Hematopoietic multipotent progenitor cell (in vitro differentiated cells): Measurements from ENCODE around the gene ABCC10. TPM values are rescaled to one million over a fixed set of nuclear protein-coding genes. Genes with fewer than 3 reads are reported as not detected.
A peak's percentile ranks its signal among the peaks of the same experiment; 100 is the strongest.
"Not testable (repeated sequence)": the region's sequence is repeated elsewhere in the genome, so short reads cannot be mapped to it uniquely, and the experiment has no call there.

ENCODE experiments used
- DNase-seq, 3 donors: peaks; one replicate each; pipeline ENCODE4 v3.0.0-alpha.2; 2011 to 2015; ENCODE audit warnings: low read depth in 2 of 3, low spot score in 2 of 3
- total RNA-seq: library from RNA; depleted of rRNA; stranded (reverse); fragments of >200 nt; gene quantifications from one replicate; pipeline ENCODE4 v1.2.3, GENCODE V29; 2012

ABCC10 gene
- total RNA-seq, 1 donor, result 25.9 TPM

GRCh38 chr6:43436577-43437282 lies 9.4 kb downstream of the ABCC10 start:
- DNase-seq, result no peak

GRCh38 chr6:43437700-43438099 lies 10.4 kb downstream of the ABCC10 start:
- no peak for DNase-seq

- no peak for DNase-seq
These were observed 15.6 kb downstream of the ABCC10 start for GRCh38 chr6:43442935-43443334.

- no peak for DNase-seq
These were observed 16.7 kb downstream of the ABCC10 start for GRCh38 chr6:43444036-43444435.

GRCh38 chr6:43444582-43444981 lies 17.2 kb downstream of the ABCC10 start:
- DNase-seq, result no peak

- DNase-seq, result no peak
These were observed 18.2 kb downstream of the ABCC10 start for GRCh38 chr6:43445576-43445975.

- DNase-seq, result no peak
These were observed 20.3 kb downstream of the ABCC10 start for GRCh38 chr6:43447604-43448003.

GRCh38 chr6:43448916-43449315 lies 21.6 kb downstream of the ABCC10 start:
- no peak for DNase-seq

GRCh38 chr6:43450699-43451131 lies 23.4 kb downstream of the ABCC10 start:
- DNase-seq, result no peak

- no peak for DNase-seq
These were observed 24.0 kb downstream of the ABCC10 start for GRCh38 chr6:43451348-43451747.

GRCh38 chr6:43451939-43452338 lies 24.6 kb downstream of the ABCC10 start:
- DNase-seq, result no peak

GRCh38 chr6:43452896-43453295 lies 25.6 kb downstream of the ABCC10 start:
- no peak for DNase-seq

- DNase-seq, result no peak
These were observed 26.5 kb downstream of the ABCC10 start for GRCh38 chr6:43453831-43454230.

GRCh38 chr6:43454290-43454695 lies 27.0 kb downstream of the ABCC10 start:
- DNase-seq, result peak in 1 of 3 donors; percentile 56

GRCh38 chr6:43454696-43455530 lies 27.6 kb downstream of the ABCC10 start:
- DNase-seq, result peak in 2 of 3 donors; percentile 20 to 50

- peak in 2 of 3 donors; percentile 17 to 19 for DNase-seq
These were observed 28.4 kb downstream of the ABCC10 start, which contains the start of gene DLK2 for GRCh38 chr6:43455531-43456428. DLK2 (minus strand) TSS chr6:43455548; CDS start chr6:43454825, 723 bp downstream.

GRCh38 chr6:43457643-43458042 lies 30.3 kb downstream of the ABCC10 start:
- no peak for DNase-seq

- DNase-seq, result not testable (repeated sequence)
These were observed 30.8 kb downstream of the ABCC10 start for GRCh38 chr6:43458154-43458553.

- no peak for DNase-seq
These were observed 32.2 kb downstream of the ABCC10 start for GRCh38 chr6:43459535-43459934.

- DNase-seq, result no peak
These were observed 32.7 kb downstream of the ABCC10 start for GRCh38 chr6:43460032-43460431.

- DNase-seq, result no peak
These were observed 34.6 kb downstream of the ABCC10 start for GRCh38 chr6:43461936-43462335.
